PFSK-1 (cell line): ENCODE data around the gene RAPGEF3.

Source experiments
- FOXP2 ChIP-seq: optimal IDR thresholded peaks from 2 replicates; pipeline ENCODE3; 2011; ENCODE audit warnings: borderline replicate concordance, control low read depth, inconsistent platforms; ENCODE audit not compliant: insufficient read depth; ENCODE audit errors: extremely low read length, extremely low read depth
- POLR2AphosphoS5 ChIP-seq: IDR thresholded peaks from 2 replicates; pipeline ENCODE4 v1.6.1; 2012; ENCODE audit warnings: low read depth, mild to moderate bottlenecking, control low read depth, low read length, moderate library complexity
- REST ChIP-seq, 2 experiments: IDR thresholded peaks; 2 replicates each; pipeline versions ENCODE4 v1.6.1 to v1.8.0; 2011 to 2012; ENCODE audit warnings: low read depth in 2 of 2, low read length in 2 of 2, control low read depth in 1 of 2, inconsistent platforms in 1 of 2, mild to moderate bottlenecking in 1 of 2, moderate library complexity in 1 of 2; ENCODE audit not compliant: insufficient read depth in 1 of 2
- SIN3A ChIP-seq: IDR thresholded peaks from 2 replicates; pipeline ENCODE4 v1.6.1; 2012; ENCODE audit warnings: mild to moderate bottlenecking, low read length, moderate library complexity, borderline replicate concordance; ENCODE audit not compliant: insufficient read depth
- TAF1 ChIP-seq: IDR thresholded peaks from 2 replicates; pipeline ENCODE4 v1.6.1; 2012; ENCODE audit warnings: low read length, control low read depth, borderline replicate concordance; ENCODE audit not compliant: insufficient read depth

Gene RAPGEF3

GRCh38 chr12:47748899-47749298 lies 9.8 kb downstream of the RAPGEF3 start:
- TF ChIP-seq SIN3A, result no peak

GRCh38 chr12:47748507-47748828 lies 10.2 kb downstream of the RAPGEF3 start:
- no peak for TF ChIP-seq TAF1
- TF ChIP-seq REST (IDR thresholded peaks at IDR 0.05; ENCODE audit: insufficient read depth in 1 of 2, low read depth in 2 of 2, low read length in 2 of 2), result no peak
- TF ChIP-seq POLR2AphosphoS5, result no peak
- TF ChIP-seq FOXP2, result no peak
- TF ChIP-seq SIN3A, result no peak

- TF ChIP-seq FOXP2, result no peak
- no peak for TF ChIP-seq SIN3A
Measured at GRCh38 chr12:47747596-47748506, 10.8 kb downstream of the RAPGEF3 start.

- TF ChIP-seq REST (IDR thresholded peaks at IDR 0.05; ENCODE audit: insufficient read depth in 1 of 2, low read depth in 2 of 2, low read length in 2 of 2), result no peak
- TF ChIP-seq POLR2AphosphoS5, result no peak
- no peak for TF ChIP-seq TAF1
- no peak for TF ChIP-seq SIN3A
- TF ChIP-seq FOXP2, result no peak
Measured at GRCh38 chr12:47747126-47747525, 11.6 kb downstream of the RAPGEF3 start.

- TF ChIP-seq FOXP2 (no peak), REST (IDR thresholded peaks at IDR 0.05; ENCODE audit: insufficient read depth in 1 of 2, low read depth in 2 of 2, low read length in 2 of 2) (no peak), POLR2AphosphoS5 (no peak), TAF1 (no peak), SIN3A (no peak)
Measured at GRCh38 chr12:47746523-47746922, 12.2 kb downstream of the RAPGEF3 start.

- no peak for TF ChIP-seq POLR2AphosphoS5
- no peak for TF ChIP-seq FOXP2
- no peak for TF ChIP-seq TAF1
- no peak for TF ChIP-seq SIN3A
- no peak for TF ChIP-seq REST (IDR thresholded peaks at IDR 0.05; ENCODE audit: insufficient read depth in 1 of 2, low read depth in 2 of 2, low read length in 2 of 2)
Measured at GRCh38 chr12:47746073-47746472, 12.6 kb downstream of the RAPGEF3 start.
